Breast epithelium (tissue), 3 donors: ENCODE measurements around the gene PCDH1.

Experiments
- CTCF ChIP-seq, 3 donors: fragments of 450-650 bp; IDR thresholded peaks; one replicate each; pipeline ENCODE4 v1.5.1; 2016 to 2017; ENCODE audit warnings: antibody characterized with exemption in 3 of 3, mild to moderate bottlenecking in 3 of 3, moderate library complexity in 3 of 3
- POLR2A ChIP-seq: fragments of 450-650 bp; IDR thresholded peaks from one replicate; pipeline ENCODE4 v1.6.1; 2016; ENCODE audit warnings: antibody characterized with exemption, mild to moderate bottlenecking, moderate library complexity
- POLR2AphosphoS5 ChIP-seq, 3 donors: sonication (generic); formaldehyde crosslinking; IDR thresholded peaks; one replicate each; pipeline ENCODE4 v1.6.1; 2017; ENCODE audit warnings: antibody characterized with exemption in 3 of 3

GRCh38 chr5:141879941-141880738, 1.9 kb upstream of the PCDH1 start:
- TF ChIP-seq CTCF (IDR thresholded peaks at IDR 0.05) (no peak), POLR2A (no peak), POLR2AphosphoS5 (IDR thresholded peaks at IDR 0.05) (no peak)
